ENCODE measurements around the gene NUP155.
"Not testable (repeated sequence)": the region's sequence is repeated elsewhere in the genome, so short reads cannot be mapped to it uniquely, and the experiment has no call there.

The NUP155 gene

GRCh38 chr5:37275511-37275910 lies 95.4 kb downstream of the NUP155 start:
- DNase-seq (ENCODE audit: low spot score) = no peak

- DNase-seq (ENCODE audit: low spot score) = no peak
Observed at GRCh38 chr5:37272511-37272910, 98.4 kb downstream of the NUP155 start.

GRCh38 chr5:37268100-37268499 lies 102.8 kb downstream of the NUP155 start:
- not testable (repeated sequence) for DNase-seq (ENCODE audit: low spot score)

GRCh38 chr5:37255774-37256358 lies 115.0 kb downstream of the NUP155 start:
- no peak for DNase-seq (ENCODE audit: low spot score)

- DNase-seq (ENCODE audit: low spot score) = no peak
Observed at GRCh38 chr5:37254581-37254980, 116.3 kb downstream of the NUP155 start.

- no peak for DNase-seq (ENCODE audit: low spot score)
Observed at GRCh38 chr5:37251665-37252064, 119.2 kb downstream of the NUP155 start.

GRCh38 chr5:37249815-37250164 lies 121.1 kb downstream of the NUP155 start:
- DNase-seq (ENCODE audit: low spot score) = no peak

- peak; percentile 67 for DNase-seq (ENCODE audit: low spot score)
Observed at GRCh38 chr5:37248970-37249814, 121.7 kb downstream of the NUP155 start, which contains the start of gene CPLANE1. CPLANE1 (minus strand) TSS chr5:37249376; CDS start chr5:37247698, 1,678 bp downstream.

GRCh38 chr5:37248421-37248969 lies 122.4 kb downstream of the NUP155 start:
- DNase-seq (ENCODE audit: low spot score) = peak; percentile 32

GRCh38 chr5:37247496-37247895 lies 123.4 kb downstream of the NUP155 start:
- no peak for DNase-seq (ENCODE audit: low spot score)

GRCh38 chr5:37247036-37247435 lies 123.9 kb downstream of the NUP155 start:
- no peak for DNase-seq (ENCODE audit: low spot score)
